Right lung (tissue), 5 donors: ENCODE results near the gene KRTDAP. TPM values are rescaled to one million over a fixed set of nuclear protein-coding genes. Genes with fewer than 3 reads are reported as not detected.
A peak's percentile ranks its signal among the peaks of the same experiment; 100 is the strongest.

Source experiments
- DNase-seq, 2 donors: peaks; one replicate each; pipeline ENCODE4 v3.0.0-alpha.2; 2013
- polyA plus RNA-seq, 5 donors: library from polyadenylated mRNA; unstranded; fragments of 120-200 nt; gene quantifications; one replicate each; pipeline versions ENCODE4 v1.2.1 to v1.2.3, GENCODE V29; 2013; ENCODE audit warnings: inconsistent platforms in 1 of 5, low replicate concordance in 1 of 5; ENCODE audit not compliant: insufficient read length in 5 of 5, insufficient read depth in 1 of 5

The KRTDAP gene
- polyA plus RNA-seq, 5 donors: 0.69 to 1.8 (median 1.4) TPM

DNA sequence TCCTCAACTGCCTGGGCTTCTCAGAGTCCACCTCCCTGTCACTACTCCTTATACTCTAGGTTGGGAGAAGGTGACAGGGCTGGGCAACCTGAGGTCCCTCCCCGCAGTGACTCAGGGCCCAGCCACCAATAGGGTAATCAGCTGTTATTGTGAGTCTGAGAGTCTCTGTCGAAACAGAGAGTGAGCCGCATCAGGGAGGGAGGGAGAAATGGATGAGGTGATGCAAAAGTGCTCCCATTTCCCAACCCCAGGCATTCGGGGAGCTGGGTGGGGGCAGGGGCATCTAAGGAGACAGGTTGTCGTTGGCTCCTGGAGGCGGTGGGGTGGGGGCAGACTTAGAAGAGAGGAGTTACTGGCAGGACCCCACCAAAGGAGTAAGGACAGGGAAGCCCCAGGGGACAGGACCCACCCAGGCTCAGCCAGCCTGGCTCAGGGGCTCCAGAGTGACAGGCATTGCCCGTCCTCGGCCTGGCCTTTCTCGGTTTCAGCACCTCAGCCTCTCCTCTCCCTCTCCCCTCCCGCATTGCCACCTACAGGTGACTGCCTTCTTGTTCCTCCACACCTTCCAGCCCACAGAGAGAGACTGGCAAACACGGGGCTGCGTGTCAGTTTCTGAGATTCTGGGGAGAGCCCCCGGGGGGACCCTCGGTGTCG, 23.5 kb upstream of the KRTDAP start, which contains the start of gene DMKN:
Gene DMKN (minus strand): TSS at position 22 of the 654 bp plus-strand sequence. CDS start 174 bp downstream, outside the sequence.
- no peak for DNase-seq

DNA sequence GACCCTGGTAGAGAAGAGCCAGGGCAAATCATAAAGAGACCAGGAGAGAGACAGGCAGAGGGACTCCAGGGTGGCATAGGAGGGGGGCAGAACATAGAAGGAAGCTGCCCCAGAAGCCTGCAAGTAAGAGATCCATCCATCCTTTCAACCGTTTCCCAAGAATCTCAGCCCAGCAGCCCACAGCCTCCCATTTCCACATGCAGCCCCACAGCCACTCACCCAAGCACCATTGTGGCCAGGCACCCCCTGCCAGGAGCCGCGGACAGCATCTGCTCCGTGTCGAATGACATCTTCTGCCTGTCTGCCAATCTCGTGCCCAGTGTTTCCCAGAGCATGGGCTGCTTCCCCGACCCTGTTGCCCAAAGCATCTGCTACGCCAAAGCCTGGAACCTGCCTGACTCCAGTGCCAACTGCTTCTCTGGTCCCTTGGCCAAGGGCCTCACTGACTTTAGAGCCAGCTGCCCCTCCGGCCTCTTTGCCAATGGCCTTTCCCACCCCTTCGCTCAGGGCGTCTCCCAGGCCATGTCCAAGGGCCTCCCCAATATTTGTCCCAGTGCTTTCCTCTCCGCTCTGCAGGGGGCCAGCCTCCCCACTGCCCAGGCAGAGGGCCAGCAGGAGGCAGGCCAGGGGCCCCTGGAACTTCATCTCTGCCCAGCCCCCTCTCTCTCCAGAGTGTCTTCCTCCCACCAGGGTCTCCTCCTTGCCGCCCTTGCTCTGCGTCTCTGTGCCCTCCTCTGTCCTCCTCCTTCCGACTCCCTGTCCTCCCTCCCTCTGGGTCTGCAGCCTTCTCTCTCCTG, 22.8 kb upstream of the KRTDAP start:
- DNase-seq: no peak

DNA sequence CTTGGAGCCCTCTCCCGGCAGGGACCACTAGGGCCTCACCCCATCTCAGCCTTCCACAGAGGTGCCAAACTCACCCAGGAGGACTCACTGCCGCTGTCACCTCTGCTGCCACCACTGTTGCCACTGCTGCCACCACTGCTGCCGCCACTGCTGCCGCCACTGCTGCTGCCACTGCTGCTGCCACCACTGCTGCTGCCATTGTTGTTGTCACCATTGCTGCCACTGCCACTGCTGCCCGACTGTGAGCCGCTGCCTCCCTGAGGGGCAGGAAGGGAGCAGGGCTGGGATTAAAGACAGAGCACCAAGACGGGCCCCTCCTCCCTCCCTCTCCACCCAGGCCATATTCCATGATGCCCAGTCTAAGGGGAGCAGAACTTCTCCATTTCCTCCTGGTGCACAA, 21.1 kb upstream of the KRTDAP start:
- no peak for DNase-seq

DNA sequence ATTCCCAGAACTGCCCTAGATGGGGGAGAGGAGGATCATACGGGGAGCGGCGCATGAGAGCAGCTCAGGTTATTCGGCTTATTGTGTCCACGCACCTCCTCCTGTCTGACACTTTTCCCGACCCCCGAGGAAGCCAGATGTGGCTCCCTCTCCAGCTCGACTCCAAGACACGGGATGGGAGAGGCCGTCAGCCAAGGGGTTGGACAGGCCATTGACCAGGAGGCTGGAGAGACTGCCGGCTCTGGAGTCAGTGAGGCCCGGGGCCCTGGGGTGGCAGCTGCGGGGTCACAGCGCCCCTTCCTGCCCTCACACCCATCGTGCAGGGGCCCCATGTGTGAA, 20.3 kb upstream of the KRTDAP start:
- DNase-seq: no peak

DNA sequence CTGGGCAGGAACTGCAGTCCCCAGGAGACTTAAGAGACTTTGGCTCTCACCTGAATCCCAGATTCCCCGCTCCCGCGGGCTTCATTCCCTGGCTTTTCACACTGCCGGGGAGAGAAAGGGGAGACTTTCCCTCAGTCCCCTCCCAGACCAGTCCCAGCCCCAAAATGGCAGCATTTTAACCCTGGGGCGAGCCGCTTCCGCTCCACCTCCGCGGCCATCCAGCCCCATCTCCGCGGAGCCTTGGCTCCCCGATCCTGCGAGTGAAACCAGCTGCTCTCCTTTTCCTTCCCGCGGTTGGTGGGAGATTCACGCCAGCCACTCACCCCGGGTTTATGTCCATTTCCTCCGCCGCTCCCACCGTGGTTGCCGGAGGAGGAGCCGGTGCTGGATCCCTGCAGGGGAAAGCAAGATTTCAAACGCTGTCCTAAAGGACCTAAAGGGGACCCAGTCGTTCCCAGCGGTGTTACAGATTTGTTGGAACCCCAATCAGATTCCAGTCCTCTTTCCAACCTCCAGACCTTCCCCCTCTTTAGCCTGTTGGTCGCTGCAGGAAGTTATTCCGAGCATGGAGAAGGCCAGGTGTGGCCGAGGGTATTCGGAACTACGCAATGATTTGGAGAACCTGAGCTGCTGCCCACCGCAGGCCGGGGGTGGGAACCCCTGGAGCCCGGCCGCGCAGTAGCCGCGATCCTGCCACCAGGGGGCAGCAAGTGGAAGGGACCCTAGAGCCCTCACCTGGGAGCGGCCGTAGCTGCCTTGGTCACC, 19.8 kb upstream of the KRTDAP start:
- DNase-seq: peak; percentile 79 to 80

DNA sequence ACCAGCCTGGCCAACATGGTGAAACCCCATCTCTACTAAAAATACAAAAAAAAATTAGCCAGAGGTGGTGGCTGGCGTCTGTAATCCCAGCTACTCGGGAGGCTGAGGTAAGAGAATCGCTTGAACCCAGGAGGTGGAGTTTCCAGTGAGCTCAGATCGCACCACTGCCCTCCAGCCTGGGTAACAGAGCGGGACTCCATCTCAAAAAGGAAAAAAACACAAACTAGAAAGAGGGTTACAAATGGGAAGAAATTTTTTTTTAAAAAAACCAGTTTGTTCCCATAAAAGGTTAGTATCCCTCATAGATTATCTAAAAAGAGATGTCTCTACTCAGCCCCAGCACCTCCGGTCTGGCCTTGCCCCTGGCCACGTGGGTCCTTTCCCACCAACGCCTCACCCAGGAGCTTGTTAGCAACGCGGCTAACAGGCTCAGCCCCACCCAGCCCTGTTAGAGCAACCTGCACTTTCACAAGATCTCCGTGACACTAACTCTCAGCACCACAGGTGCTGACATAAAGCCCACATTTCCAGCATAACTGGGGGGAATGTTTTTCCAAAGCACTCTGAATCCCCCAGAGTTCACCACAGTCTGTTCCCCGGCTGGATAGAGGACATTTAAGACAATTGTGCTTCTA, 18.9 kb upstream of the KRTDAP start:
- peak in 1 of 2 donors; percentile 19 for DNase-seq

DNA sequence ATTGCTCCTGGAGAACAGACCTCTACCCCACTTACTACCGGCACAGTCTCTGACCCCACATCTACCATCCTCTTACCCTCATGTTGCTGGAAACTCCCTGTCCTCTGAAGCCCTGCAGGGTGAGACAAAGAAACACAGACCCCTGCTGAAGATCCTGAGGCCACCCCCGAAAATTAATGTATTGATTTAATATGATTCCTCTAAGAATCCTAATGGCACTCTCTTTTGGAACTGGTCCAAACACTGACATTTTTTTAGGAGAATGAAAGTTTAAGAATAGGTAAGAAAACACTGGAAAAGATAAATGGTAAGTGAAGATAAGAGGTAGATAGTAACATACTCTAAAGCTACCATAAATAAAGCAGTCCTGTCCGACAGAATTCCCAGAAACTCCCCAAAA, 17.9 kb upstream of the KRTDAP start:
- DNase-seq: no peak

DNA sequence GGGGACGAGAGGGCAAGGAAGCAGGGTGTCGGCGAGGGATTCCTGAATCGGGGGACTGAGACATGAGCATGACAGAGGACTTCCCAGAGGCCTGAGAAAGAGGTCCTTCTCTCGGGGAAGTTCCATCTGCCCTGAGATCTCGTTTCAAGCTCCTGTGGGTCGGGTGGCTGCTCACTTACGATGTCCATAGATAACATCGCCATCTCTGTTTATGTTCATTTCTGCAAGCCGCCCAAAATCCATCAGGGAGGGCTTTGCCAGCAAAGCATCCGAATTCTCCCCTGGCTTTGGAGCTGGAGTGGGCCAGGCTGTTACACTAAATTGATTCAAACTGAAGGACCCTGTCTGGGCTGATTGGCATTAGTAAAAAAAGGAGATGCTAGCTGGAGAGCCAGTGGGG, 17.3 kb upstream of the KRTDAP start:
- DNase-seq: no peak

DNA sequence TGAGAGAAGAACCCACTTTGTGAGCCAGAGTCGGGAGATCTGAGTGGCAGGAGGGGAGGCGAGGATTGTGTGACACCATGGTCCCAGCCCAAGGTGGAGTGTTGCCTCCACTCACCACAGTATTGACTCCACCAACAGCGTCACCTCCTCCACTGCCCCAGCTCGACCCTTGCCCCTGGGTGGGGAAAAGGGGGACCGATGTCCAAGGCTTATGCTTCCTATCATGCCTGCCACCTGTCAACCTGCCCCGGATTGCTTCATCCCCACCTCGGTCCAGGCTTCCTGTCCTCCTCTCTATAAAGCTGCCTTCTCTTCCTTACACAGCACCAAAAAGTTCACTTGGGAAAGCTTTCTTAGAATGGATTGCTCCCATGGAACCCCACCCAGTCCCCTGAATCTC, 15.7 kb upstream of the KRTDAP start:
- no peak for DNase-seq

DNA sequence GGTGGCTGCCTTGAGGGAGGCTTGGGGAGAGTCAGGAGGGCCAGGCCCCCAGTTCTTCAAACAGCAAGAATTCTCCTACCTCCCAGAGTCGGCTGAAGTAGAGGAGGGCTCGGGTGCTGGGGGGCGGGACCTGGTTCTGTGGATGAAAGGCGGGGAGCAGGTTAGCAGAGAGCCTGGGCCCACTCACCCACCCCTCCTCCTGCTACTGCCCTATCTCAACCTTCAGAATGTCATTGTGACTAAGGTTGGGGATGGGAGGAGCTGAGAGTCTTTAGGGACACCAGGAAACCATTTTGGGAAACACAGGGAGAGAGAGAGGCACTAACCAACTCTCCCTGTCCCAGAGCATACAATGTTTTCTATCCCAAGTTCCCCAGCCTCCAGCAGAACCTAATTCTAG, 12.5 kb upstream of the KRTDAP start:
- no peak for DNase-seq

DNA sequence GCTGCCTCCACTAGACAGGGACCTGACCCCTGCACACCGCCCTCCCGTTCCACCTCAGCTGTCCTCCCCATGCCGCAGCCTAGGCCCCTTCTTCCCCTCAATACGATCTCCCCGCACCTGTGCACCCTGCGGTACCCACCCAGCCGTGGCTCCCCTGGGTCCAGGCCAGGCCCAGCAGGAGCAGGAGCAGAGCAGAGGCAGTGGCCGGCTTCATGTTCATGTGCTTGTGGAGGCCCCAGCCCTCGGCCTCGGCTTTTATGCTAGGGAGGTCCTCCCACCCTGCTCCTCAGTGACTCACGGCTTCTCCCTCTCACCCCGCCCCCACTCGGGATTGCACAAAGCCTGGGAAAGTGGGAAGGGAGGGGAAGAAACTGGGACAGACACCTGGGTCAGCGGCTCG, 11.4 kb upstream of the KRTDAP start:
- DNase-seq: no peak

DNA sequence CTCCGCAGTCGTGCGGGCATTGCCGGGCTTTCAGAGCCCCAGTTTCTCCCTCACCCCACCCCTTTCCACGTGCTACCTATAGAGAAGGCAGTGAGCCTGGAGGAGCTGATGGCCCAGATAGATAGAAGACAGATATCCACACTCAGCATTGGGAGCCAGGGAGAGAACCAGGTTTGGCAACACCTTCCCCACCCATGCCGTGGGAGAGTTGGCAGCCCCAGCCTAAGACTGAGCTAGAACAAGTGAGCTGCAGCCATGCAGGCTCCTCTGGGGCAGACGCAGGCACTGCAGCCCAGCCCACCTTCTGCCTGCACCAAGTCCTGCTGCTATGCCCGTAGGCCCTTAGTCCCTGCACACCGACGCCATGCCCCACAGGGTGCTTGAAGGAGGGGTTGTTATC, 10.3 kb upstream of the KRTDAP start:
- no peak for DNase-seq

DNA sequence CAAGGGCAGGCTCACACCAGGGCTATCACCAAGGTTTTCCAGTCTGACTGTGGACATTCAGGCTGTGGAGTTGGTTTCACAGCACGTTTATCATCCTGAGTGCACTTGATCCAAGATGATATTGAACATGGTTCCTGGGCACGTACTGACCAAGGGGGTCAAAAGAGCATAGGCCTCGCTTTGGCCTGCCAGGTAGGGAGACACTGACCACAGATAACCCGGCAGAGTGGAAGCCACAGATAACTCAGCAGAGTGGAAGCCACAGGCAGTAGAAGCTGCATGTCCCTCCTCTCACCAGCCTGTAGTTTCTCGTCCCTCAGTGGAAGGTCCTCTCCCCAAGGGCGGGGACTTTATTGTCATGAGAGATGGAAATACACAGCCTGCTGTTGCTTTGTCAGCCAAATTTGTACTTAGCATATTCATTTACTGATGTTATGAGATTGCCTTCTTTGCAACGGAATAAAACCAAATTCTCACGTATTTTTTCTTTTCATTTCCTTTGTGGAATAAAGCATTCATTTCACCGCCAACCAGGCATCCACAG, 8.8 kb upstream of the KRTDAP start:
- no peak for DNase-seq

DNA sequence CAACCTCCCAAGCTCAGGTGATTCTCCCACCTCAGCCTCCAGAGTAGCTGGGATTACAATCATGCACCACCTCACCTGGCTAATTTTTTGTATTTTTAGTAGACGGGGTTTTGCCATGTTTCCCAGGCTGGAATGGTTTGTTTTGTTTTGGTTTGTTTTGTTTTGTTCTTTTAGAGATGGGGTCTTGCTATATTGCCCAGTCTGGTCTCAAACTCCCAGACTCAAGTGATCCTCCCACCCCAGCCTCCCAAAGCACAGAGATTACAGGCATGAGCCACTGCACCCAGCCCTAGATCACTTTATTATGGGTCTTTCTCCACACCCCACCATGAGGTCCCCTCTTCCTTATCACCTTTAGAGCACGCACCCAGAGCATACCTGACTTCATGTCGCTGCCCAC, 8.0 kb upstream of the KRTDAP start:
- no peak for DNase-seq

DNA sequence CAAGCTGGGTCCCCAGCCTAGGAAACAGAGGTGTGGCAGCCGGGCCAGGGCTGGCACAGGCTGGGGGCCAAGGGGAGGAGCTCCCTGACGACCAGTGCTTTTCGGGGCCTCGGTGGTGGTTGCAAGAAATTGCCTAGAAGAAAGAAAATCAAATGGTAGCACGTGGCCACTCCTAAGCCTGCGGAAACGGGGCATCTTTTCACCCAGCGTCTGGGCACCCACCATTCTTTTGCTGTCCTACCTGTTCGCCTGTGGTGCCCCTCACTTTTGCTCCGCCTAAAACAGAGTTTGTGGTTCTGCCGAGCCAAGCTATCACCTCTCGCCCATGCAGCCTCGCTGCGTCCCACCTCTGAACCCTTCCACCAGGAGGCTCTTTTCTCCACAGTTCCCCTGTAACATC, 7.1 kb upstream of the KRTDAP start:
- DNase-seq: no peak

DNA sequence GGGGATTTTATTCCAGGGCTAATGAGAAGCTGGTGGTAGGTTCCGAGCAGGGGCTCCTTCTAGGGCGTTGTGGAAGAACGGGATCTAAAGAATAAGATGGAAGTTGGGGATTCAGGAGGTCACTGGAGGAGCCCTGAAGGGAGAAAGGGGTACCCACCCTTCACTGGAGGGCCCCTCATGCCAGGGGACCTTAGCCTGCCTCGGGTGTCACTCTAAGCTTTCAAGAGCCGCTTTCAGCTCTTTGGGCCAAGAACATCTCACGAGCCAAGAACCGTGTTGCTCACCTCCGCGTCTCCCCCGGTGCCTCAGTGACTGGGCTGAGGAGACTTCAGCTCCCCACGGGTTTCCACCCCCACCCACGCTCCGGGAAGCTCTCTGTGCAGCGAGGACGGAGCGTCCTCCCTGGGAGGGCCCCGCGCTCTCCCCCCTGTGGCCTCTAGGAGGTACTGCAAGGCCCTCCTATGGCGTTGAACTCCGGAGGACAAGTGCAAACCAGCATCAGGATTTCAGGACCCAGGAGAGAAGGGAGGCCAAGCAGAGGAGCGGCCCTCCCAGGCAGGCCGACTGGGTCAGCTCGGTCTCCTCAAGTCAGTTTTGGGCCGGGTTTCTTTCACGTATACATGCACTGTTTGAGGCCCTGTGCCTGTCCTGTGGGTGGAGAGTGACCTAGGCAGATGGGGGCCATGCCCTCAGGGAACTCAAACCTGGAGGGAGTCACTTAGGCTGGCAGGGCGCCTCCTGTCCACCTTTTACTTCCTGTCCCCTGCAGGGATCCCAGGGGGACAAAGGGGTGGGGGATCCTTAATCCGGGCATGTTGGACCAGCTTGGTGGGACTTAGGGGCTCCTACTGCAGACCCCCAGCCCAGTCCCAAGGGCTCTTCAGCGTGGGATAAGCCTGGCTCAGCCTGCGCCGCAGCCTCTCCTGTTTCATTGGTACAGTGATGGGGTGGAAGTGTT, 5.1 kb upstream of the KRTDAP start:
- peak; percentile 48 to 49 for DNase-seq

DNA sequence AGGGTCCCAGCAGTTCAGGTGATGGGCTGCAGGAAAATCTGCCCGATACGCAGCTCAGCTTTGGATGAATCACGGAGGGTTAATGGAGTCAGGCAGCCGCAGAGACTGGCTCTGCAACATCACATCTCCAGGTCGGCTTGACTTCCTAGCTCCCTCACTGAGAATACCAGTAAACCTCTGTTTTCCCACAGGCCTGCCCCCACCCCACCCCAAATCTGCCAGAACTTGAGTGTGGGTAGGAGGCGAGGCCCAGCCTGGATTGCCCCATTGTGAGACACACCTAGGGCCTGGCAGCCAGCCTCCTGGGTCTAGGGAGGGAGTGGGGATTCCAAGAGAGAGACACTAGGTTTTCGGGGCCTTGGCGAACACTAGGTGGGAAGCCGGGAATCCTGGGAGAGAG, 3.7 kb upstream of the KRTDAP start:
- no peak for DNase-seq

DNA sequence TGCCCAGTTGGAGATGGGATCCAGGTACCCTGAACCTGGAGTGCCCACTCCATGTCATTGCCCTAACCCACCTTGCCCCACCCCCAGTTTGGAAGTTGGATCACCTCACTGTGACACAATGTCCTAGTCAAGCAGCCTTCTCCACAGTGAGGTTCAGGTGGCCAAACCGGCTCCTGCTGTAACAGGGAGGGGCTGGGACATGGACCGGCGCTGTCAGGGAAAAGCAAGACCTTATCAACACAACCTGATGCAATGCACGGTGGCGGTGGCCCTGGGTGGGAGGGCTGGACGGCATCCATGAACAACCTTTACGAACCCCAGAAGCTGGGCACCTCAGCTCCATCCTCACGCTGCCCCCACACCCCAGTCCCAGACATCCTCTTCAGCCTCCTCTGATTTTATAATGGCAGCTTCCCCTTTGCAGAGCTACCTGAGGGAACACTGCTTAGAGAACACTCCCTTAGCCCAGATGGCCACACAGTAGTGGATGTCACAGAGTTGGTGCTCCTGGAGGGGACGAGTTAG, 1.6 kb upstream of the KRTDAP start:
- DNase-seq: no peak

DNA sequence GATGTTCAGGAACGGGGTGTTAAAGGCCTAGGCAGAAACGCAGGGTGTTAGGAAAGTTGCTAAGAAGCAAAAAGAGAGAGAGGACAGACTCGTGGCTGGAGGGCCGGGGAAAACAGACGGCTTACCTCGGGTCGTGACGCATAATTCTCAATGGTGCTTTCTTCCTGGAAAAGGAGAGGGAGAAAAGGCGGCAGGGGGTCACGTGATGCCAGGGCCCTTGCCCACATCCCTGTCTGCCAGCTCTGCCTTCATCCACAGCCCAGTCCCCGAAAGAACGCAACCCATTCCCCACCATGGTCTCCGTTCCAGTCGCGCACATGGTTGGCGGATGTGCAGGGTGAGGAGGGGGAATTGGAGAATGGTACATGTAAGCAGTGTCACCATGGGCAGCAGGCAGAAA, 1.6 kb downstream of the KRTDAP start:
- no peak for DNase-seq

DNA sequence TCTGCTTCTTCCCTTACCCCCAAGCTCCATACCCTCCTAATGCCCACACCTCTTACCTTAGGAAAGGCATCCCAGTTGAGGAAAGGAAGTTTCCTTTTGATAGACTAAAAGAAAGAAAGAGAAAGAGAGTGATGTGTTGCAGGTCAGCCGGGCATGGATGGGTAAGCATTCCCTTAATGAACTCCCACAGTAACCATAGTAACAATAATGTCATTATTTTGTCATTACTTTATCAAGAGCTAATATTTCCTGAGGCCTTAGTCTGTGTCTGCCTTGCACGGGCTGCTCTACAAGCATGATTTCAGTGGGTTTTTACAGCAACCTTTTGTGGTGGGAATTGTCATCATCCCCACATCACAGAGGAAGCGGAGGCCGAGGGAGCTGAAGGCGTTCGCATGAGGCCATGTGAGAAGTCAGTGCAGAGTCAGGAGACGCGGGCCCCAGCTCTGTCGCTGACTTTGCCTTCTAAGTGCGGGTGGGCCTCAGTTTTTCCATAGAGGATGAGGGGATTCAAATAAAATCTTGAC, 2.5 kb downstream of the KRTDAP start:
- peak in 1 of 2 donors; percentile 10 for DNase-seq
